Measurements from ENCODE around the gene USH2A.

DNA sequence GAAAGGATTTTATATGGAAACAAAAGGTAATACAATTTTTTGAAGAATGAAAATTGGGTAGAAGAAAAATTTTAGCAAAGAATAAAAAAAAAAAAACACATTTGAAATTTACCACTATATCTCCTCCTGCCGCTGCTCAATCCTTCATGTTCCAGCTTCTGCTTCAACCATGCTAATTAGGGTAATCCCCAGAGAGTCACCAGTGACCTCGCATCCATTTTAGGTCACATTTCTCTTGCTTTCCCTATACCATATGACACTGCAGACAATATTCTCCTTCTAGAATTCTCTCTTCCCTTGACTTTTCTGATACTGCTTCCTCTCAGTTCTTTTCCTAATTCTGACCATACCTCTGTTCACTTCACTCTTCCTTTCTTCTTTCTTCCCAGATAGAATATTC, 237.1 kb downstream of the USH2A start:
- TF ChIP-seq, protein P1, sequence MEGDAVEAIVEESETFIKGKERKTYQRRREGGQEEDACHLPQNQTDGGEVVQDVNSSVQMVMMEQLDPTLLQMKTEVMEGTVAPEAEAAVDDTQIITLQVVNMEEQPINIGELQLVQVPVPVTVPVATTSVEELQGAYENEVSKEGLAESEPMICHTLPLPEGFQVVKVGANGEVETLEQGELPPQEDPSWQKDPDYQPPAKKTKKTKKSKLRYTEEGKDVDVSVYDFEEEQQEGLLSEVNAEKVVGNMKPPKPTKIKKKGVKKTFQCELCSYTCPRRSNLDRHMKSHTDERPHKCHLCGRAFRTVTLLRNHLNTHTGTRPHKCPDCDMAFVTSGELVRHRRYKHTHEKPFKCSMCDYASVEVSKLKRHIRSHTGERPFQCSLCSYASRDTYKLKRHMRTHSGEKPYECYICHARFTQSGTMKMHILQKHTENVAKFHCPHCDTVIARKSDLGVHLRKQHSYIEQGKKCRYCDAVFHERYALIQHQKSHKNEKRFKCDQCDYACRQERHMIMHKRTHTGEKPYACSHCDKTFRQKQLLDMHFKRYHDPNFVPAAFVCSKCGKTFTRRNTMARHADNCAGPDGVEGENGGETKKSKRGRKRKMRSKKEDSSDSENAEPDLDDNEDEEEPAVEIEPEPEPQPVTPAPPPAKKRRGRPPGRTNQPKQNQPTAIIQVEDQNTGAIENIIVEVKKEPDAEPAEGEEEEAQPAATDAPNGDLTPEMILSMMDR (IDR thresholded peaks at IDR 0.05), result no peak
- no peak for TF ChIP-seq POLR2A (IDR thresholded peaks at IDR 0.05)
